Fibroblast of lung (primary cell): ENCODE data around the gene RBM25. TPM values are rescaled to one million over a fixed set of nuclear protein-coding genes. Genes with fewer than 3 reads are reported as not detected.
A peak's percentile ranks its signal among the peaks of the same experiment; 100 is the strongest.
"Not testable (repeated sequence)": the region's sequence is repeated elsewhere in the genome, so short reads cannot be mapped to it uniquely, and the experiment has no call there.

Source experiments
- DNase-seq, 2 donors: peaks; one replicate each; pipeline versions ENCODE4 v3.0.0 to v3.0.0-alpha.2; 2010; ENCODE audit warnings: low read depth in 2 of 2
- H2AFZ ChIP-seq: 2 replicates; pipeline ENCODE4 v1.5.1; 2012; ENCODE audit warnings: low read length, control low read depth, inconsistent platforms
- H3K27ac ChIP-seq: 2 replicates; pipeline ENCODE4 v1.5.1; 2011; ENCODE audit warnings: low read length, control low read depth; ENCODE audit not compliant: insufficient read depth
- H3K27me3 ChIP-seq: 2 replicates; pipeline ENCODE4 v1.5.1; 2011; ENCODE audit warnings: mild to moderate bottlenecking, low read length; ENCODE audit not compliant: control insufficient read depth, insufficient read depth
- H3K36me3 ChIP-seq: 2 replicates; pipeline ENCODE4 v1.5.1; 2011; ENCODE audit warnings: low read length; ENCODE audit not compliant: control insufficient read depth, insufficient read depth
- H3K4me1 ChIP-seq: 2 replicates; pipeline ENCODE4 v1.5.1; 2011; ENCODE audit warnings: low read length; ENCODE audit not compliant: control insufficient read depth, insufficient read depth; ENCODE audit errors: extremely low read depth
- H3K4me2 ChIP-seq: 2 replicates; pipeline ENCODE4 v1.5.1; 2011; ENCODE audit warnings: low read length, control low read depth; ENCODE audit not compliant: insufficient read depth; ENCODE audit errors: extremely low read depth
- H3K4me3 ChIP-seq, 4 experiments: fragments of 200-600 bp in 1 of 4; sonication (generic) in 1 of 4; replicated peaks in 1 of 4; 2 replicates each; pipeline ENCODE4 v1.5.1; 2011 to 2016; ENCODE audit warnings: low read length in 4 of 4, low read depth in 3 of 4, mild to moderate bottlenecking in 3 of 4, control low read depth in 2 of 4, inconsistent platforms in 1 of 4, mixed read lengths in 1 of 4; ENCODE audit not compliant: insufficient read depth in 1 of 4; ENCODE audit errors: control extremely low read depth in 1 of 4
- H3K79me2 ChIP-seq: 2 replicates; pipeline ENCODE4 v1.5.1; 2012; ENCODE audit warnings: mild to moderate bottlenecking, low read length, inconsistent platforms; ENCODE audit not compliant: control insufficient read depth, insufficient read depth
- H3K9ac ChIP-seq: 2 replicates; pipeline ENCODE4 v1.5.1; 2011; ENCODE audit warnings: mild to moderate bottlenecking, low read length, control low read depth; ENCODE audit not compliant: insufficient read depth
- H3K9me3 ChIP-seq: 2 replicates; pipeline ENCODE4 v1.5.1; 2012; ENCODE audit warnings: low read depth, low read length; ENCODE audit not compliant: control insufficient read depth, insufficient read depth
- H4K20me1 ChIP-seq: 2 replicates; pipeline ENCODE4 v1.5.1; 2011; ENCODE audit warnings: low read length; ENCODE audit not compliant: control insufficient read depth, insufficient read depth; ENCODE audit errors: extremely low read depth
- CTCF ChIP-seq, 2 donors: IDR thresholded peaks in 1 of 2; conservative IDR thresholded peaks in 1 of 2; 1 replicate in 1 of 2; 2 replicates in 1 of 2; pipeline ENCODE4 v1.5.1; 2011 to 2012; ENCODE audit warnings: low read length in 2 of 2, control low read depth in 1 of 2, inconsistent platforms in 1 of 2, low read depth in 1 of 2, mild to moderate bottlenecking in 1 of 2
- EZH2 ChIP-seq: IDR thresholded peaks from 2 replicates; pipeline ENCODE4 v1.5.1; 2012; ENCODE audit warnings: low read length, control low read depth, mild to moderate bottlenecking; ENCODE audit errors: missing control alignments
- polyA minus RNA-seq: library from RNA; depleted of rRNA, polyadenylated mRNA; stranded (reverse); fragments of >200 nt; gene quantifications from 2 replicates; pipeline ENCODE4 v1.2.3, GENCODE V29; 2011; ENCODE audit warnings: low replicate concordance
- polyA plus RNA-seq, 2 donors: library from polyadenylated mRNA; depleted of rRNA in 1 of 2; stranded (reverse) in 1 of 2; unstranded in 1 of 2; fragments of >200 nt; gene quantifications; 2 replicates each; pipeline ENCODE4 v1.2.1, GENCODE V29; 2011 to 2012; ENCODE audit warnings: missing spikeins in 1 of 2
- total RNA-seq: library from RNA; depleted of rRNA; stranded (reverse); fragments of >200 nt; gene quantifications from 2 replicates; pipeline ENCODE4 v1.2.1, GENCODE V29; 2014

RBM25 gene
- total RNA-seq = 22.3 and 25.4 TPM in 2 replicates
- polyA plus RNA-seq = 38.0 and 42.5 TPM in 2 replicates
- polyA plus RNA-seq (2012) = 58.4 and 59.5 TPM in 2 replicates
- polyA minus RNA-seq = 20.8 and 42.8 TPM in 2 replicates

- Histone ChIP-seq H4K20me1 (no peaks in the 10 kb centered on the region), H3K27ac (peak within 1 kb of the TSS; percentile 91), H3K9ac (peak within 1 kb of the TSS; percentile 77), H3K79me2 (peaks cover 46% of the 10 kb centered on the region), H3K4me1 (no peaks in the 10 kb centered on the region), H3K4me3 (peak within 1 kb of the TSS; percentile 82 to 95 (median 91)), H3K27me3 (no peaks in the 10 kb centered on the region), H3K4me2 (peak within 1 kb of the TSS; percentile 76), H3K9me3 (no peaks in the 10 kb centered on the region), H3K36me3 (no peaks in the 10 kb centered on the region), H2AFZ (peak within 1 kb of the TSS; percentile 76)
- peak; percentile 99 to 100 for DNase-seq
- no peak for TF ChIP-seq CTCF (conservative IDR thresholded peaks at IDR 0.05 in 1 of 2, IDR thresholded peaks at IDR 0.05 in 1 of 2; ENCODE audit: low read depth in 1 of 2, low read length in 2 of 2)
- TF ChIP-seq EZH2 = no peak
These were observed at the start of gene RBM25 for GRCh38 chr14:73058224-73058921. Gene RBM25, plus strand, starts transcription at chr14:73058534. Its CDS starts 13,108 bp downstream, at chr14:73071642.

GRCh38 chr14:73011189-73011588 is 47.1 kb upstream of the RBM25 start:
- H3K9ac ChIP-seq, H3K4me1 ChIP-seq, H3K79me2 ChIP-seq, H3K9me3 ChIP-seq, H3K4me3 ChIP-seq, H3K4me2 ChIP-seq, H4K20me1 ChIP-seq, H3K27me3 ChIP-seq, H3K27ac ChIP-seq, H2AFZ ChIP-seq, DNase-seq, H3K36me3 ChIP-seq: not testable (repeated sequence)

- H3K27me3 ChIP-seq = no peaks in the 10 kb centered on the region
- no peak overlapping the region for H3K4me2 ChIP-seq
- no peak for TF ChIP-seq EZH2
- TF ChIP-seq CTCF (conservative IDR thresholded peaks at IDR 0.05 in 1 of 2, IDR thresholded peaks at IDR 0.05 in 1 of 2; ENCODE audit: low read depth in 1 of 2, low read length in 2 of 2) = no peak
- no peak overlapping the region for H2AFZ ChIP-seq
- no peaks in the 10 kb centered on the region for H3K4me1 ChIP-seq
- no peak overlapping the region for H3K27ac ChIP-seq
- no peak overlapping the region for H3K4me3 ChIP-seq
- peaks cover 9% of the 10 kb centered on the region for H3K79me2 ChIP-seq
- no peak overlapping the region for H3K9ac ChIP-seq
- H4K20me1 ChIP-seq = no peaks in the 10 kb centered on the region
- no peaks in the 10 kb centered on the region for H3K36me3 ChIP-seq
- H3K9me3 ChIP-seq = no peaks in the 10 kb centered on the region
- DNase-seq = peak; percentile 21 to 52
These were observed 44.2 kb upstream of the RBM25 start for GRCh38 chr14:73014105-73014504.

GRCh38 chr14:73015552-73015951 is 42.8 kb upstream of the RBM25 start:
- H3K9ac ChIP-seq = not testable (repeated sequence)

GRCh38 chr14:73016011-73016410 is 42.3 kb upstream of the RBM25 start:
- not testable (repeated sequence) for H3K4me1 ChIP-seq, H3K27me3 ChIP-seq, H2AFZ ChIP-seq, H3K4me3 ChIP-seq, H3K27ac ChIP-seq, H3K9me3 ChIP-seq, H3K4me2 ChIP-seq, H3K36me3 ChIP-seq, H3K9ac ChIP-seq, H4K20me1 ChIP-seq, DNase-seq
- peaks cover 10% of the 10 kb centered on the region for H3K79me2 ChIP-seq

More at GRCh38 chr14:73015552-73015951, 42.8 kb upstream of the RBM25 start:
- H3K4me2 ChIP-seq, H3K4me1 ChIP-seq, DNase-seq, H3K36me3 ChIP-seq, H2AFZ ChIP-seq, H3K9me3 ChIP-seq, H4K20me1 ChIP-seq, H3K79me2 ChIP-seq, H3K27ac ChIP-seq, H3K27me3 ChIP-seq, H3K4me3 ChIP-seq: not testable (repeated sequence)
